ENCODE measurements around the gene TINAG.

The TINAG gene

GRCh38 chr6:54291738-54292137 lies 16.5 kb upstream of the TINAG start:
- H3K9me3 ChIP-seq (ENCODE audit: control insufficient read depth, insufficient read depth, low read depth, low read length), result no peaks in the 10 kb centered on the region
- H3K36me3 ChIP-seq (ENCODE audit: control insufficient read depth in 2 of 2, insufficient read depth in 1 of 2, low read length in 2 of 2), result no peaks in the 10 kb centered on the region
- no peak overlapping the region for H3K27ac ChIP-seq (ENCODE audit: extremely low read depth, low read depth, low read length)
- CTCF ChIA-PET, result interaction anchor here (1.0 kb wide), 1 partner anchor 305 kb away, joined by 3 read pairs; no protein-coding TSS in a partner anchor
- TF ChIP-seq REST (tag by site-specific recombination; IDR thresholded peaks at IDR 0.05), result no peak
- TF ChIP-seq PRDM4 (tag by site-specific recombination; IDR thresholded peaks at IDR 0.05), result no peak
- no peak for TF ChIP-seq ZBTB49 (tag by site-specific recombination; IDR thresholded peaks at IDR 0.05; ENCODE audit: low read depth)
- TF ChIP-seq ZNF138 (tag by site-specific recombination; IDR thresholded peaks at IDR 0.05; ENCODE audit: borderline replicate concordance), result no peak
- TF ChIP-seq ZNF426 (tag by site-specific recombination; IDR thresholded peaks at IDR 0.05), result no peak
- TF ChIP-seq ZNF311 (tag by site-specific recombination; IDR thresholded peaks at IDR 0.05; ENCODE audit: borderline replicate concordance), result no peak
- TF ChIP-seq ZNF624 (tag by site-specific recombination; IDR thresholded peaks at IDR 0.05), result no peak
- H3K4me3 ChIP-seq (ENCODE audit: low read depth, low read length), result no peak overlapping the region
- POLR2A ChIA-PET, result no interaction called here
- H3K4me1 ChIP-seq (ENCODE audit: control insufficient read depth, insufficient read depth, low read length), result no peaks in the 10 kb centered on the region

- TF ChIP-seq BCL11B (tag by site-specific recombination; IDR thresholded peaks at IDR 0.05; ENCODE audit: low read depth) (no peak), ZNF830 (tag by site-specific recombination; IDR thresholded peaks at IDR 0.05; ENCODE audit: low read depth) (no peak), KLF16 (tag by site-specific recombination; IDR thresholded peaks at IDR 0.05) (no peak), KLF8 (tag by site-specific recombination; IDR thresholded peaks at IDR 0.05) (no peak)
- Histone ChIP-seq H3K4me3 (ENCODE audit: low read depth, low read length) (no peak overlapping the region), H3K4me1 (ENCODE audit: control insufficient read depth, insufficient read depth, low read length) (no peaks in the 10 kb centered on the region), H3K27ac (ENCODE audit: extremely low read depth, low read depth, low read length) (no peak overlapping the region), H3K9me3 (ENCODE audit: control insufficient read depth, insufficient read depth, low read depth, low read length) (no peaks in the 10 kb centered on the region), H3K36me3 (ENCODE audit: control insufficient read depth in 2 of 2, insufficient read depth in 1 of 2, low read length in 2 of 2) (no peaks in the 10 kb centered on the region)
- ChIA-PET POLR2A (no interaction called here), CTCF (interaction anchor here (0.7 kb wide), 1 partner anchor 207 kb away, joined by 3 read pairs; no protein-coding TSS in a partner anchor)
Measured at GRCh38 chr6:54294965-54295532, 13.2 kb upstream of the TINAG start.

- H3K4me3 ChIP-seq (ENCODE audit: low read depth, low read length), result no peak overlapping the region
- H3K9me3 ChIP-seq (ENCODE audit: control insufficient read depth, insufficient read depth, low read depth, low read length), result no peaks in the 10 kb centered on the region
- H3K4me1 ChIP-seq (ENCODE audit: control insufficient read depth, insufficient read depth, low read length), result no peaks in the 10 kb centered on the region
- H3K36me3 ChIP-seq (ENCODE audit: control insufficient read depth in 2 of 2, insufficient read depth in 1 of 2, low read length in 2 of 2), result no peaks in the 10 kb centered on the region
- ChIA-PET POLR2A (no interaction called here), CTCF (interaction anchor here (0.6 to 0.8 kb wide), 2 partner anchors 13 to 693 kb away, joined by 3 to 4 read pairs; no protein-coding TSS in a partner anchor)
- H3K27ac ChIP-seq (ENCODE audit: extremely low read depth, low read depth, low read length), result no peak overlapping the region
- TF ChIP-seq REST (tag by site-specific recombination; IDR thresholded peaks at IDR 0.05) (no peak), ZNF19 (tag by site-specific recombination; IDR thresholded peaks at IDR 0.05; ENCODE audit: low read depth) (no peak), AEBP2 (tag by site-specific recombination; IDR thresholded peaks at IDR 0.05; ENCODE audit: borderline replicate concordance) (no peak), ZNF121 (tag by site-specific recombination; IDR thresholded peaks at IDR 0.05) (no peak), IKZF3 (tag by site-specific recombination; IDR thresholded peaks at IDR 0.05) (no peak)
Measured at GRCh38 chr6:54299542-54300269, 8.5 kb upstream of the TINAG start.

All from HEK293 (cell line).